GM21447 (cell line): ENCODE data around the gene MMAB.
"Not testable (repeated sequence)": the region's sequence is repeated elsewhere in the genome, so short reads cannot be mapped to it uniquely, and the experiment has no call there.

Source experiments
- ATAC-seq: cut with Tn5 transposase; IDR thresholded peaks from one replicate; pipeline ENCODE4 v1.9.1; 2021; ENCODE audit not compliant: unreplicated experiment

The MMAB gene

DNA sequence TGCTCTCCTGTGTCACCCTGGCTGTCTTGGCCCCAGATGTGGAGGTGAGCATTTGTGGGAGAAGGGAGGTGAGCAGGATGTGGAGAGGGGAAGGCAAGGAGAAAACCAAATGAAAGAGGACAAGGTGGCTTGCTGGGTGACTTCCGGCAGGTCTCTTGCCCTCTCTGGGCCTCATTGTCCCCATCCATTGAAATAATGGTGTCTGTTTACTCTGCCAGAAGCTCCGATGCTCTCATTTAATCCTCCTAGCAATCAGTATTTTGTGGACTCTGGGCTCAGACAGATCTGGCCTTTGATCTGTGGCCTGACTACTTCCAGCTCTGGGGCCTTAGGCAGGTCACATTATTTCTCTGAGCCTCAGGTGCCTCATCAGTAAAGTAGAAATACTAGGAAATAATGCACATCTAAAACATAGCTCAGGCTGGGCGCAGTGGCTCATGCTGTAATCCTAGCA lies 30.9 kb upstream of the MMAB start:
- ATAC-seq, result no peak

- not testable (repeated sequence) for ATAC-seq
These were observed 28.8 kb upstream of the MMAB start for GRCh38 chr12:109602132-109602531.

GRCh38 chr12:109601557-109601956 lies 28.3 kb upstream of the MMAB start:
- no peak for ATAC-seq

- ATAC-seq, result no peak
These were observed 27.7 kb upstream of the MMAB start for GRCh38 chr12:109600995-109601394.

- ATAC-seq, result no peak
These were observed 27.2 kb upstream of the MMAB start for GRCh38 chr12:109600481-109600880.

GRCh38 chr12:109599087-109599486 lies 25.8 kb upstream of the MMAB start:
- ATAC-seq, result no peak

GRCh38 chr12:109598428-109598854 lies 25.1 kb upstream of the MMAB start:
- ATAC-seq, result no peak

DNA sequence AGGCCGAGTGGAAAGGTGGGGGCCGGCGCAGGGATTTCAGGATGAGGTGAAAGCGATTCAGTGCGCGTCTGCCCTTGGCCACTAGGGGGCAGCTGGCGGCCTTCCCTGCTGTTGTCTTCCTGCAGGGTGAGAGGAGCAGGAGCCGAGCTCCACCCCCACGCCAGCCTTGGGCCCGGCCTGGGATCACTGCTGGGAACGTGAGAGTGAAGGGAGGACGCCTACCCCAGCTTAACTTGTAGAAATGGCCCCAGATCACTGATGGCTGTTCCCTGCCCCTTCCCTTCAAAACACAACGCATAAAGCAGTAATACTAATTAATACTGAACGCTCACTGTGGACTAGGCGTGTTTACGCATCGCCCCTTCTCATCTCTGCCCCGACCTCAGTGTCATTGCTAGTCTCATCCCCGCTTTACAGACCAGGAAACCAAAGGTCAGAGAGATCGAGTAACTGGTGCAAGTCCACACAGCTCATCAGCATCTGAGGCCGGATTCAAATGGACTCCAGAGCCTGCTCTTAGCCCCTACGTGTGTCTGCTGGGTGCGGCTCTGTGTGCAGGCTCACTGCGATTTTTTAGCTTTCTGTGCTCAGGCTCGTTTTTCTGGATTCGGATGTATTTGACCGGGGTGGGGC lies 24.6 kb upstream of the MMAB start:
- no peak for ATAC-seq

GRCh38 chr12:109597414-109597794 lies 24.1 kb upstream of the MMAB start:
- no peak for ATAC-seq

- no peak for ATAC-seq
These were observed 23.3 kb upstream of the MMAB start for GRCh38 chr12:109596418-109597244.

- ATAC-seq, result no peak
These were observed 22.1 kb upstream of the MMAB start for GRCh38 chr12:109595321-109595902.

- no peak for ATAC-seq
These were observed 21.4 kb upstream of the MMAB start for GRCh38 chr12:109594556-109595317.

DNA sequence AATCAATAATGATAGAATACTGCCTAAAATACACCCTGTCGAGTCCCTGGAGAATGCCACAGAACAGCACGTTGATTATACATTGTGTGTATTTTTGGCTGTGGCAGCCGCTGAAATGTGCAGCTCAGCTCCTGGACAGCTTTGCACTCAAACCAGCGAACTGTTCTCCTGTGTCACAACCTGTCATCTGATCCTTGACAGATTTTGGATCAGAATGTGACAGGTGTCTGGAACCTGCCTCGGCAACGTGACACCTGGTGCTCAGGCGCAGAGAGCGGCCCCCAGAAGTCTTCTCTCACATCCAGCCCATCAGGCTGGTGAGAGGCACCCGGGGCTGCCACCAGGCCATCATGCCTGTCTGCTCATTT lies 19.6 kb upstream of the MMAB start:
- no peak for ATAC-seq

- no peak for ATAC-seq
These were observed 19.0 kb upstream of the MMAB start for GRCh38 chr12:109592195-109592904.

DNA sequence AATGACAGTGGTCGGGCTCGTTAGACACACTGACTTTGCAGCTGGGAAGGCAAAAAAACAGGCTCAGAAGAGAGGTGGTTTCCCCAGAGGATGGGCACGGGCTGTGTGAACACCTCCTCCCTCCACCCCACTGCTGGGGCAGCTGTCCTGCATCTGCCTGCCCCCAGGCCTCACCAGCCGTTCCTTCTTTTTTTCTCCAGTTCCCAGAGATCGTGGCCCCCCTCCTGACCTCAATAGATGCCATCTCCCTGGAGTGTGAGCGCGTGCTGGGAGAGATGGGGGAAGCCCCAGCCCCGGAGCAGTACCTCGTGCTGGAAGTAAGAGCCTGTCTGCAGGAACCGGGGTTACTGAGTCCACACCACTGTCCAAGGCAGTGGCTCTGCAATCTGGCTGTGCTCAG lies 17.7 kb upstream of the MMAB start:
- no peak for ATAC-seq

DNA sequence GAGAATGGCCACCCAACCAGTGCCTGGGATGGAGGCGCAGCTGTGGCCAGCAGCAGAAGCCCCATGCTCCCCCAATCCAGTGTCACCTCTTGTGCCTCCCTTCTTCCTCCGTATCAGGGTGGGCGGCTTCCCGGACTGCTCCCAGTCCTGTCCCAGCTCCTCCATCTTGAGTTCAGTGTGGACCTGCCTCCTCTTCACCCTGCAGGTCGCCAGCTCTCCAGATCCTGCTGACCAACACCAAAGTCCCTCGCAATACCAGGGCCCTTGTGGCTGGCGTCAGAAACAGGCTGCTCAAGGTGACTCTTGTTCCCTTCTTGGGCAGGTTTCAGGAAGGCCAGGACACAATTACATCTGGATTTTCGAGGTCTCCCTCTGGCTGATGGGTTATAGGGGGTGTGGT lies 17.3 kb upstream of the MMAB start:
- no peak for ATAC-seq

GRCh38 chr12:109589691-109590245 lies 16.5 kb upstream of the MMAB start:
- no peak for ATAC-seq

DNA sequence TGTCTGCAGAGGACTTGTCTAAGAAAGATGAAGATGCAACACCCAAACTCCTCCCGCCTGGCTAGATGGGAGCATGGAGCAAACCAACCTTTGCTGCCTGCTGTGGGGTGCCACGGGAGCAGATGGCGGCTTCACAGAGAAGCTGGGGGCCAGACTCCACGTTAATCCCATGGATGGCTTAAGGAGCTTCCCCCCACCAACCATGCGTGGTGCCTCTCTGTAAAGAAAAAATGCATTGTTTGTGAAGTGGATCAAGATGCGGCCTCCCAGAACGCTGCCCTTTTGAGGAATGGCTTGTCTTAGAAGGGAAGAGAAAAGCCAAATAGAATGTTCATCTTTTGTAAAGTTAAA lies 15.9 kb upstream of the MMAB start:
- ATAC-seq, result no peak

DNA sequence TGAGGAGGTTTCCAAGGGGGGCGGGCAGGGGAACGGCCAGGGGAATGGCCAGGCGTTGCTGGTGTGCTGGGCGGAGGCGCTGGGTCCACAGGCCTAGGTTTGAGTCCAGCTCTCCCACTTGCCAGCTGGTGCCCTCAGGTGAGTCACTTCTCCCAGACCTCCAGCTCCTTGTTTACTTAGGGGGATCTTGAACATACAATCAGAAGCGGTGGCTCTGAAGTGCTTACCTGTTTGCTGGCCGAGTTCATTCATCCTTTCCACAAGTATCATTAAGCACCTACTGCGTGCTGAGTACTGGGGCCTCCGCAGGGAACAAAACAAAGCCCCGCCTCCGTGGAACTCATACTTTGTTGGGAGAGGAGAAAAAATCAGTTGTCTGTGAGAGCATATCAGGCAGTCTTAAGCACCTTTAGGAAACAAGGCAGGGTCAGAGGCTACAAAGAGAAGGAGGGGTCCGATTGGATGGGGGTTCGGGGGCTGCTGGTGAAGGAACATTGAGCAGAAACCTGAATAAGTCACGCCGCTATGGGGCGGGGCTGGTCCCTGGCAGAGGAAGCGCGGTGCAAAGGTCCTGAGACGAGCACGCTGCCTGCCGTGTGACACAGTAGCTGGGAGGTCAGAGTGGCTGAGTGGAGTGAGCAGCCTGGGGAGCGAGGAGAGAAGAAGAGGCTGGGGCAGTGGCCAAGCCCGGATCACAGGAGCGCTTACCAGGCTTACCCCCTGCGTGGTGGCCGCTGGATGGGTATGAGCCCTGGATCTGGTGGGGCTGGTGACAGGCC lies 15.3 kb upstream of the MMAB start:
- ATAC-seq, result no peak

- no peak for ATAC-seq
These were observed 14.6 kb upstream of the MMAB start for GRCh38 chr12:109587921-109588320.
